Loucy (cell line): ENCODE results near the gene SPPL2C.

Experiments used
- H2AFZ ChIP-seq: fragments of 200-600 bp; sonication (generic); 2 replicates; pipeline ENCODE4 v1.6.0; 2016; ENCODE audit warnings: antibody characterized with exemption, mild to moderate bottlenecking, low read length, moderate library complexity
- H3F3A ChIP-seq: fragments of 200-600 bp; 2 replicates; pipeline ENCODE4 v1.6.0; 2016; ENCODE audit warnings: antibody characterized with exemption, low read depth, mild to moderate bottlenecking
- H3K27me3 ChIP-seq: fragments of 200-600 bp; sonication (generic); 2 replicates; pipeline ENCODE4 v1.6.1; 2014; ENCODE audit warnings: low read length, mild to moderate bottlenecking; ENCODE audit not compliant: insufficient read depth, poor library complexity, severe bottlenecking
- H3K36me3 ChIP-seq: fragments of 200-600 bp; sonication (generic); 2 replicates; pipeline ENCODE4 v1.6.1; 2016; ENCODE audit warnings: low read length; ENCODE audit not compliant: insufficient read depth
- H3K4me1 ChIP-seq: fragments of 200-600 bp; sonication (generic); 2 replicates; pipeline ENCODE4 v1.5.1; 2014; ENCODE audit warnings: low read length, mild to moderate bottlenecking; ENCODE audit not compliant: insufficient read depth, poor library complexity, severe bottlenecking
- H3K4me2 ChIP-seq: fragments of 200-600 bp; sonication (generic); 2 replicates; pipeline ENCODE4 v1.6.0; 2014; ENCODE audit warnings: antibody characterized with exemption, low read length, low read depth, mild to moderate bottlenecking; ENCODE audit not compliant: poor library complexity, severe bottlenecking
- H3K4me3 ChIP-seq: fragments of 200-600 bp; sonication (generic); 2 replicates; pipeline ENCODE4 v1.5.1; 2014; ENCODE audit warnings: low read length, mild to moderate bottlenecking, mixed read lengths; ENCODE audit not compliant: poor library complexity, severe bottlenecking
- H3K79me2 ChIP-seq: fragments of 200-600 bp; sonication (generic); 2 replicates; pipeline ENCODE4 v1.6.1; 2014; ENCODE audit warnings: low read length; ENCODE audit not compliant: insufficient read depth
- H3K9ac ChIP-seq: fragments of 200-600 bp; sonication (generic); 2 replicates; pipeline ENCODE4 v1.6.0; 2014; ENCODE audit warnings: mild to moderate bottlenecking, low read depth, low read length, moderate library complexity; ENCODE audit not compliant: poor library complexity, severe bottlenecking
- H3K9me2 ChIP-seq: fragments of 200-600 bp; sonication (generic); replicated peaks from 2 replicates; pipeline ENCODE4 v1.6.1; 2016; ENCODE audit warnings: low read depth, low read length, mixed read lengths
- H3K9me3 ChIP-seq: fragments of 200-600 bp; sonication (generic); 2 replicates; pipeline ENCODE4 v1.6.1; 2014; ENCODE audit warnings: mild to moderate bottlenecking, antibody characterized with exemption, low read length, low read depth; ENCODE audit not compliant: insufficient read depth
- H4K20me1 ChIP-seq: fragments of 200-600 bp; sonication (generic); 2 replicates; pipeline ENCODE4 v1.6.0; 2014; ENCODE audit warnings: antibody characterized with exemption, low read length, mild to moderate bottlenecking; ENCODE audit not compliant: insufficient read depth, poor library complexity, severe bottlenecking
- CTCF ChIP-seq: fragments of 200-600 bp; sonication (generic); conservative IDR thresholded peaks from 2 replicates; pipeline ENCODE4 v1.5.1; 2014; ENCODE audit warnings: mild to moderate bottlenecking, antibody characterized with exemption, low read length
- EZH2phosphoT487 ChIP-seq: fragments of 200-600 bp; IDR thresholded peaks from 2 replicates; pipeline ENCODE4 v1.6.1; 2018; ENCODE audit warnings: antibody characterized with exemption, mild to moderate bottlenecking, moderate library complexity, borderline replicate concordance

Gene SPPL2C

GRCh38 chr17:45836047-45837044, 8.3 kb upstream of the SPPL2C start:
- H3K9me2 ChIP-seq = no peaks in the 10 kb centered on the region
- H3K27me3 ChIP-seq = no peaks in the 10 kb centered on the region
- no peaks in the 10 kb centered on the region for H3F3A ChIP-seq
- no peaks in the 10 kb centered on the region for H3K4me1 ChIP-seq
- no peaks in the 10 kb centered on the region for H3K36me3 ChIP-seq
- no peaks in the 10 kb centered on the region for H3K79me2 ChIP-seq
- no peaks in the 10 kb centered on the region for H3K9me3 ChIP-seq
- H3K4me3 ChIP-seq = no peak overlapping the region
- H2AFZ ChIP-seq = no peak overlapping the region
- no peaks in the 10 kb centered on the region for H4K20me1 ChIP-seq
- H3K4me2 ChIP-seq = no peak overlapping the region
- TF ChIP-seq EZH2phosphoT487 (no peak), CTCF (no peak)
- no peak overlapping the region for H3K9ac ChIP-seq

GRCh38 chr17:45837187-45837586, 7.5 kb upstream of the SPPL2C start:
- no peaks in the 10 kb centered on the region for H3K79me2 ChIP-seq
- H3K4me3 ChIP-seq = no peak overlapping the region
- H3K9me3 ChIP-seq = no peaks in the 10 kb centered on the region
- H3K36me3 ChIP-seq = no peaks in the 10 kb centered on the region
- TF ChIP-seq CTCF (no peak), EZH2phosphoT487 (no peak)
- H3F3A ChIP-seq = no peaks in the 10 kb centered on the region
- no peak overlapping the region for H3K4me2 ChIP-seq
- H3K4me1 ChIP-seq = no peaks in the 10 kb centered on the region
- no peak overlapping the region for H2AFZ ChIP-seq
- H3K9me2 ChIP-seq = no peaks in the 10 kb centered on the region
- H3K27me3 ChIP-seq = no peaks in the 10 kb centered on the region
- H4K20me1 ChIP-seq = no peaks in the 10 kb centered on the region
- H3K9ac ChIP-seq = no peak overlapping the region

- Histone ChIP-seq H3F3A (no peaks in the 10 kb centered on the region), H3K79me2 (no peaks in the 10 kb centered on the region), H2AFZ (no peak overlapping the region), H3K9me3 (no peaks in the 10 kb centered on the region), H3K27me3 (no peaks in the 10 kb centered on the region), H3K9ac (no peak overlapping the region), H3K4me2 (no peak overlapping the region), H4K20me1 (no peaks in the 10 kb centered on the region), H3K9me2 (no peaks in the 10 kb centered on the region), H3K4me1 (no peaks in the 10 kb centered on the region), H3K36me3 (no peaks in the 10 kb centered on the region), H3K4me3 (no peak overlapping the region)
- no peak for TF ChIP-seq CTCF
- TF ChIP-seq EZH2phosphoT487 = no peak
Observed at GRCh38 chr17:45837603-45838002, 7.1 kb upstream of the SPPL2C start.
